Gastrocnemius medialis (tissue), 4 donors: ENCODE data around the gene CDH23. TPM values are rescaled to one million over a fixed set of nuclear protein-coding genes. Genes with fewer than 3 reads are reported as not detected.

ENCODE experiments used
- ATAC-seq, 2 donors: fragments of 150-250 bp; one replicate each; pipeline ENCODE4 v1.9.1; 2016
- DNase-seq, 2 donors: peaks; one replicate each; pipeline ENCODE4 v3.0.0-alpha.2; 2019
- H3K27ac ChIP-seq, 4 donors: fragments of 200-600 bp; sonication (generic); 1 replicate in 1 of 4; 2 replicates in 3 of 4; pipeline ENCODE4 v1.5.1; 2016 to 2018; ENCODE audit warnings: mild to moderate bottlenecking in 2 of 4, moderate library complexity in 1 of 4
- H3K27me3 ChIP-seq, 3 donors: fragments of 200-600 bp; sonication (generic) in 2 of 3; 1 replicate in 1 of 3; 2 replicates in 2 of 3; pipeline versions ENCODE4 v1.5.1 to v1.6.0; 2016 to 2019; ENCODE audit warnings: mild to moderate bottlenecking in 1 of 3, moderate library complexity in 1 of 3
- H3K36me3 ChIP-seq, 2 donors: fragments of 200-600 bp; sonication (generic) in 1 of 2; one replicate each; pipeline ENCODE4 v1.5.1; 2017 to 2018
- H3K4me1 ChIP-seq, 2 donors: fragments of 200-600 bp; sonication (generic) in 1 of 2; one replicate each; pipeline ENCODE4 v1.5.1; 2016 to 2017; ENCODE audit warnings: mild to moderate bottlenecking in 2 of 2
- H3K4me3 ChIP-seq, 4 donors: fragments of 200-600 bp; sonication (generic) in 3 of 4; 1 replicate in 1 of 4; 2 replicates in 3 of 4; pipeline ENCODE4 v1.5.1; 2016 to 2019; ENCODE audit warnings: mild to moderate bottlenecking in 2 of 4
- H3K9me3 ChIP-seq, 3 donors: fragments of 200-600 bp; sonication (generic) in 2 of 3; 1 replicate in 1 of 3; 2 replicates in 2 of 3; pipeline ENCODE4 v1.5.1; 2016 to 2019
- CTCF ChIP-seq, 5 experiments: fragments of 450-650 bp in 3 of 5; fragments of 200-600 bp in 2 of 5; sonication (generic) in 2 of 5; IDR thresholded peaks in 4 of 5; conservative IDR thresholded peaks in 1 of 5; 1 replicate in 4 of 5; 2 replicates in 1 of 5; pipeline ENCODE4 v1.5.1; 2016 to 2019; ENCODE audit warnings: antibody characterized with exemption in 5 of 5, mild to moderate bottlenecking in 3 of 5, moderate library complexity in 3 of 5
- POLR2A ChIP-seq, 2 donors: fragments of 450-650 bp; IDR thresholded peaks; one replicate each; pipeline ENCODE4 v1.6.1; 2017; ENCODE audit warnings: antibody characterized with exemption in 2 of 2, mild to moderate bottlenecking in 2 of 2, moderate library complexity in 2 of 2
- in situ Hi-C, 4 donors: fragments of 200-750 bp; cut with MboI; loops; one replicate each; pipeline versions ENCODE4 v1.15.0 to v1.8.0; 2017; ENCODE audit warnings: low sequenced_read_pairs in 4 of 4
- intact Hi-C: fragments of 100-400 bp; cut with DNase I; formaldehyde crosslinking; loops from one replicate; pipeline ENCODE4 v1.15.1; 2023; ENCODE audit warnings: low total_unique reads
- total RNA-seq, 4 donors: library from RNA; depleted of rRNA; stranded (reverse); fragments of >200 nt; gene quantifications; one replicate each; pipeline versions ENCODE4 v1.1.0 to v1.2.3, GENCODE V29; 2016

CDH23 gene
- total RNA-seq, 4 donors from 2014 or later, result 0.53 to 1.8 (median 1.2) TPM

GRCh38 chr10:71587941-71588573 is 191.3 kb downstream of the CDH23 start:
- no peaks in the 10 kb centered on the region for H3K27me3 ChIP-seq
- no peaks in the 10 kb centered on the region for H3K9me3 ChIP-seq
- H3K4me1 ChIP-seq, result no peaks in the 10 kb centered on the region
- ATAC-seq (no peak), DNase-seq (no peak)
- TF ChIP-seq POLR2A (IDR thresholded peaks at IDR 0.05) (no peak), CTCF (IDR thresholded peaks at IDR 0.05 in 4 of 5, conservative IDR thresholded peaks at IDR 0.05 in 1 of 5) (no peak)
- H3K27ac ChIP-seq, result no peak overlapping the region
- no peaks in the 10 kb centered on the region for H3K36me3 ChIP-seq
- no peak overlapping the region for H3K4me3 ChIP-seq
- intact Hi-C loops, result no loop called here
- in situ Hi-C loops, result no loop called here

- Histone ChIP-seq H3K9me3 (no peaks in the 10 kb centered on the region), H3K27ac (no peak overlapping the region), H3K36me3 (no peaks in the 10 kb centered on the region), H3K4me3 (no peak overlapping the region), H3K4me1 (no peaks in the 10 kb centered on the region), H3K27me3 (no peaks in the 10 kb centered on the region)
- in situ Hi-C loops (no loop called here), intact Hi-C loops (no loop called here)
- DNase-seq (no peak), ATAC-seq (no peak)
- TF ChIP-seq POLR2A (IDR thresholded peaks at IDR 0.05) (no peak), CTCF (IDR thresholded peaks at IDR 0.05 in 4 of 5, conservative IDR thresholded peaks at IDR 0.05 in 1 of 5) (no peak)
These were observed 192.0 kb downstream of the CDH23 start for GRCh38 chr10:71588685-71589084.

GRCh38 chr10:71589617-71590551 is 193.2 kb downstream of the CDH23 start:
- Histone ChIP-seq H3K9me3 (no peaks in the 10 kb centered on the region), H3K4me3 (no peak overlapping the region), H3K4me1 (no peaks in the 10 kb centered on the region), H3K27me3 (no peaks in the 10 kb centered on the region), H3K27ac (no peak overlapping the region), H3K36me3 (no peaks in the 10 kb centered on the region)
- intact Hi-C loops (no loop called here), in situ Hi-C loops (no loop called here)
- no peak for TF ChIP-seq CTCF (IDR thresholded peaks at IDR 0.05 in 4 of 5, conservative IDR thresholded peaks at IDR 0.05 in 1 of 5)
- ATAC-seq (no peak), DNase-seq (no peak)

- Histone ChIP-seq H3K4me1 (no peaks in the 10 kb centered on the region), H3K27me3 (no peaks in the 10 kb centered on the region), H3K9me3 (no peaks in the 10 kb centered on the region), H3K36me3 (no peaks in the 10 kb centered on the region), H3K4me3 (no peak overlapping the region), H3K27ac (no peak overlapping the region)
- in situ Hi-C loops, result no loop called here
- no peak for TF ChIP-seq CTCF (IDR thresholded peaks at IDR 0.05 in 4 of 5, conservative IDR thresholded peaks at IDR 0.05 in 1 of 5)
- no peak for TF ChIP-seq POLR2A (IDR thresholded peaks at IDR 0.05)
- DNase-seq, result no peak
- ATAC-seq, result no peak
- intact Hi-C loops, result no loop called here
These were observed 194.1 kb downstream of the CDH23 start for GRCh38 chr10:71590781-71591350.
